ENCODE results near the gene NCOA7. TPM values are rescaled to one million over a fixed set of nuclear protein-coding genes. Genes with fewer than 3 reads are reported as not detected.

The NCOA7 gene
- total and polyA plus RNA-seq, 2 of the 8 experiments (the other 6 are each of a cell fraction or from before 2014, with no cell fraction given) = 2.6 to 10.7 TPM

DNA sequence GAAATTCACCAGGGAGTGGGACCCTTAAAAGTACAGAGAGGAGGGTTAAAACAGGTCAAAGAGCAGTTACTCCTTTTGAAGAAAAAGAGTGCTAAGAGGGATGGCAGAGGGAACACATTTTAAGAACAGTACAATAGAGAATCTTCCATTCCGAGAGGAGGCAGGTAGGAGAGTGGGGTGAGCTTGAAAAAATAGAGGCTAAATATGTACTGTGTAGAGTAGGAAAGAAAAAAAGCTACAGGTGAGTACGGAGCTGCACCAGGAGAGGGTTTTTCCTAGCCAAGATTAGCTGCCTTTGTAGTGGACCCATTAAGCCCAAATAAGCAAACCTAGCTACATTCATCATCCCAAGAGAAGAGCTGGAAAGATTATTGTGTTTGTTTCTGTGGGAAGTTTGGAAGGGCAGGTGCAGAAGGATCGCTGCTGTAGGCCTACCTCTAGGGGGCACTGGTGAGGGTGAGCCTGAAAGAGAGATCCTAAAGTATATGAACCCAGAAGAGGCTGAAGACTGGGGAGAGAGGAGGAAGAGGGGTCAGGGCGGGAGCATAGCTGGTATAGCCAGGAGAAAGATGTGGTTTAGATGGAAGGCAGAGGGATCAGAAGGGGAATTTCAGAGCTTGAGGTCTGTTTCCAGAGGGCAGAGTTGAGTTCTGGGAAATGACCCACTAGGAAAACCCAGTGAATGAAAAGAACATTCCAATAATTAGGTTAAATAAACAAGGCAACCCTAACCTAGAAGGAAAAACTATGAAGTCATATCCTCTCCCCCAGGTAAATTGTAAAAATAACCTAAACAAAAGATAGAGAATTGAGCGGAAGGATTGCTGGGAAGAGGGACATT lies 115.6 kb downstream of the NCOA7 start:
- Histone ChIP-seq H3K23me2 (ENCODE audit: low read depth, low read length) (no peaks in the 10 kb centered on the region), H3K27me3 (replicated peaks in 1 of 4; ENCODE audit: control insufficient read depth in 3 of 4, extremely low read depth in 1 of 4, insufficient read depth in 3 of 4, low read length in 3 of 4) (no peaks in the 10 kb centered on the region), H3K4me3 (ENCODE audit: extremely low read depth in 1 of 4, insufficient read depth in 2 of 4, low read depth in 3 of 4, low read length in 4 of 4) (no peak overlapping the region), H3K4me1 (replicated peaks in 1 of 4; ENCODE audit: control insufficient read depth in 3 of 4, insufficient read depth in 4 of 4, low read length in 3 of 4) (no peaks in the 10 kb centered on the region; a peak in 1 of 7 replicates), H4K20me1 (replicated peaks in 1 of 2; ENCODE audit: control insufficient read depth in 1 of 2, insufficient read depth in 2 of 2, low read length in 2 of 2) (peaks cover 0 to 2% of the 10 kb centered on the region in 2 experiments), H3K9me3 (ENCODE audit: insufficient read depth in 2 of 2, low read depth in 1 of 2, low read length in 1 of 2) (no peaks in the 10 kb centered on the region), H3K56ac (replicated peaks; ENCODE audit: insufficient read length, low read depth, low read length) (no peak overlapping the region), H2BK20ac (ENCODE audit: low read length) (no peak overlapping the region), H4K5ac (ENCODE audit: insufficient read length, low read depth, low read length) (no peak overlapping the region), H3K79me2 (ENCODE audit: control insufficient read depth in 1 of 2, insufficient read depth in 2 of 2, low read length in 2 of 2) (no peaks in the 10 kb centered on the region), H2BK15ac (ENCODE audit: low read length) (no peak overlapping the region), H3K27ac (ENCODE audit: low read depth, low read length) (no peak overlapping the region), H3K9ac (replicated peaks in 1 of 4; ENCODE audit: extremely low read depth in 1 of 4, low read depth in 3 of 4, low read length in 3 of 4) (no peak overlapping the region), H2AK5ac (ENCODE audit: low read depth, low read length) (no peak overlapping the region), H3K4me2 (ENCODE audit: insufficient read depth in 1 of 2, low read depth in 2 of 2, low read length in 2 of 2) (no peak overlapping the region), H4K8ac (ENCODE audit: extremely low read depth, insufficient read depth, low read length) (no peak overlapping the region), H2BK120ac (replicated peaks; ENCODE audit: low read depth, low read length) (no peak overlapping the region), H3K14ac (ENCODE audit: insufficient read length) (no peak overlapping the region), H3K79me1 (ENCODE audit: low read depth, low read length) (no peaks in the 10 kb centered on the region), H4K91ac (replicated peaks; ENCODE audit: insufficient read length, low read length) (no peak overlapping the region), H2BK12ac (ENCODE audit: low read depth, low read length) (no peak overlapping the region), H3K23ac (ENCODE audit: insufficient read length) (no peak overlapping the region), H2AFZ (ENCODE audit: low read length) (no peak overlapping the region), H3K4ac (replicated peaks; ENCODE audit: insufficient read length, low read depth, low read length) (no peak overlapping the region), H3K18ac (ENCODE audit: extremely low read depth, low read length) (no peak overlapping the region), H3K36me3 (ENCODE audit: control insufficient read depth in 2 of 4, insufficient read depth in 4 of 4, low read length in 3 of 4) (no peaks in the 10 kb centered on the region), H2BK5ac (ENCODE audit: low read depth, low read length) (no peak overlapping the region)
- peak in 1 of 2 experiments; percentile 85 for DNase-seq (ENCODE audit: low read depth in 1 of 2, low spot score in 2 of 2)
- 53% methylated on average over 5 of the region's 5 CpGs; no CpG with 5 or more reads in 1 of the 2 experiments for WGBS, 2 experiments (ENCODE audit: extremely low coverage in 1 of 2, insufficient coverage in 1 of 2, insufficient read length in 1 of 2, insufficient replicate concordance in 2 of 2, low coverage in 1 of 2, low lambda C conversion rate in 2 of 2, missing lambda C conversion rate in 1 of 2)
- CTCF ChIA-PET (ENCODE audit: partially characterized antibody) = interaction anchor here (0.5 to 10.3 kb wide), 43 partner anchors 10 to 1527 kb away, joined by 3 to 122 read pairs (median 5); partner anchors contain the start of gene HINT3
- peak; percentile 52 for FAIRE-seq
- POLR2A ChIA-PET (ENCODE audit: partially characterized antibody) = interaction anchor here (1.7 kb wide), 1 partner anchor 16 kb away, joined by 4 read pairs; no protein-coding TSS in a partner anchor
- TF ChIP-seq CEBPB (IDR thresholded peaks at IDR 0.05; ENCODE audit: low read depth, low read length) = no peak
- TF ChIP-seq, protein P1, sequence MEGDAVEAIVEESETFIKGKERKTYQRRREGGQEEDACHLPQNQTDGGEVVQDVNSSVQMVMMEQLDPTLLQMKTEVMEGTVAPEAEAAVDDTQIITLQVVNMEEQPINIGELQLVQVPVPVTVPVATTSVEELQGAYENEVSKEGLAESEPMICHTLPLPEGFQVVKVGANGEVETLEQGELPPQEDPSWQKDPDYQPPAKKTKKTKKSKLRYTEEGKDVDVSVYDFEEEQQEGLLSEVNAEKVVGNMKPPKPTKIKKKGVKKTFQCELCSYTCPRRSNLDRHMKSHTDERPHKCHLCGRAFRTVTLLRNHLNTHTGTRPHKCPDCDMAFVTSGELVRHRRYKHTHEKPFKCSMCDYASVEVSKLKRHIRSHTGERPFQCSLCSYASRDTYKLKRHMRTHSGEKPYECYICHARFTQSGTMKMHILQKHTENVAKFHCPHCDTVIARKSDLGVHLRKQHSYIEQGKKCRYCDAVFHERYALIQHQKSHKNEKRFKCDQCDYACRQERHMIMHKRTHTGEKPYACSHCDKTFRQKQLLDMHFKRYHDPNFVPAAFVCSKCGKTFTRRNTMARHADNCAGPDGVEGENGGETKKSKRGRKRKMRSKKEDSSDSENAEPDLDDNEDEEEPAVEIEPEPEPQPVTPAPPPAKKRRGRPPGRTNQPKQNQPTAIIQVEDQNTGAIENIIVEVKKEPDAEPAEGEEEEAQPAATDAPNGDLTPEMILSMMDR (IDR thresholded peaks at IDR 0.05; ENCODE audit: control extremely low read depth in 1 of 3, insufficient read depth in 1 of 3, low read depth in 1 of 3, low read length in 3 of 3) = peak; percentile 78 to 93 (median 86)
- TF ChIP-seq RAD21 (IDR thresholded peaks at IDR 0.05 in 1 of 2, conservative IDR thresholded peaks at IDR 0.05 in 1 of 2; ENCODE audit: low read depth in 2 of 2, low read length in 2 of 2) = peak; percentile 52 to 60
- no peak for TF ChIP-seq TBP (IDR thresholded peaks at IDR 0.05; ENCODE audit: low read depth, low read length)
- TF ChIP-seq, protein P2, sequence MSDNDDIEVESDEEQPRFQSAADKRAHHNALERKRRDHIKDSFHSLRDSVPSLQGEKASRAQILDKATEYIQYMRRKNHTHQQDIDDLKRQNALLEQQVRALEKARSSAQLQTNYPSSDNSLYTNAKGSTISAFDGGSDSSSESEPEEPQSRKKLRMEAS (IDR thresholded peaks at IDR 0.05) = no peak
- no peak for TF ChIP-seq KDM5A (IDR thresholded peaks at IDR 0.05; ENCODE audit: low read length)
- TF ChIP-seq RXRA (IDR thresholded peaks at IDR 0.05; ENCODE audit: insufficient read depth, low read depth, low read length) = no peak
- TF ChIP-seq SP4 (IDR thresholded peaks at IDR 0.05; ENCODE audit: low read length) = no peak
- TF ChIP-seq MAFK (IDR thresholded peaks at IDR 0.05; ENCODE audit: low read depth, low read length) = no peak
